HG03521 (cell line): ENCODE results near the gene DPH6.
"Not testable (repeated sequence)": the region's sequence is repeated elsewhere in the genome, so short reads cannot be mapped to it uniquely, and the experiment has no call there.

Experiments
- ATAC-seq: cut with Tn5 transposase; IDR thresholded peaks from one replicate; pipeline ENCODE4 v1.9.1; 2021; ENCODE audit warnings: mild to moderate bottlenecking, moderate library complexity; ENCODE audit not compliant: unreplicated experiment

The DPH6 gene

DNA sequence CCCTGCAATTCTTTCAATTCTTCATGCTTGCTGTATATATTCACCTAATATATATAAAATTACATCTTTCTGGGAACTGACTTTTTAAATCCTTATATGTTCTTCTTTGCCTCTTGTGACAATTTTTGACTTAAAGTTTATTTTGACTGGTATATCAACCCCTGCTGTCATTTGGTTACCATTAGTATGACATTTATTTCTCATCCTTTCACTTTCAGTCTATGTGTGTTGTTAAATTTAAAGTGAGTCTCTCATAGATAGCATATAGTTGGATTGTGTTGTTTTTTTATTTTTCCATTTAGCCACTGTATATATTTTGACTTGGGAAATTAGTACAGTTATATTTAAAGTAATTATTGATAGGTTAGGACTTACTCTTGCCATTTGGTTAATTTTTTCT lies 194.9 kb downstream of the DPH6 start:
- ATAC-seq = no peak

DNA sequence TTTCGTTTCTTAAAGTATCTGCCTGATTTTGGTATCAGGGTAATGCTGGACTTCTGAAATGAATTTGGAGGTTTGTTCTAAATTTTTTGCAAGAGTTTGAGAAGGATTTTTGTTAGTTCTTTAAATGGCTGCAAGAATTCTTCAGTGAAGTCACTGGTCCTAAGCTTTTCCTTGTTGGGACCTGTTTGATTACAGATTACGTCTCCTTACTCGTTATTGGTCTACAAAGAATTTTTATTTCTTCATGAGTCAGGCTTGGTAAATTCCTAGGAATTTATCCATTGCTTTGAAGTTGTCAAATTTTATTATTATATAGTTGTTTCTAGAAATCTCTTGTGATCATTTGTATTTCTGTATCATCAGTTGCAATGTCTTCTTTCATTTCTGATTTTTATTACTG lies 196.0 kb downstream of the DPH6 start:
- no peak for ATAC-seq

DNA sequence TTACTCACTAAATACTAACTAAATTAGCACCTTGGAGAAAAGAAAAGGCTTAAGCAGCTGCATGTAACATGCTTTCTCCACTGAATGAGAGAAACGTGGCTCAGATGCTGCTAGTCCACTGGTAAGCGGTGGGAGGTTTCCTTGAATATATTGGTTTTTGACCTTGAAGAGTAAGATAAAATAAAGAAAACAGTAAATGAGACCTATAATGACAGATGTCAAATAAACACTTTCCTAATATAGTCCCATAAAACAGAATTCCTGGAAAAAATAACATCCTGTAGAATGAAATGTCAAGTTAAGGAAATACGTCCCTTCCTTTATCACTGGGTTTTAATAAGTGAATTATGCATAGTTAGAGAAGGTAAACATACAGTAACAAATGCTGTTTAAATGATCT lies 215.0 kb downstream of the DPH6 start:
- no peak for ATAC-seq

DNA sequence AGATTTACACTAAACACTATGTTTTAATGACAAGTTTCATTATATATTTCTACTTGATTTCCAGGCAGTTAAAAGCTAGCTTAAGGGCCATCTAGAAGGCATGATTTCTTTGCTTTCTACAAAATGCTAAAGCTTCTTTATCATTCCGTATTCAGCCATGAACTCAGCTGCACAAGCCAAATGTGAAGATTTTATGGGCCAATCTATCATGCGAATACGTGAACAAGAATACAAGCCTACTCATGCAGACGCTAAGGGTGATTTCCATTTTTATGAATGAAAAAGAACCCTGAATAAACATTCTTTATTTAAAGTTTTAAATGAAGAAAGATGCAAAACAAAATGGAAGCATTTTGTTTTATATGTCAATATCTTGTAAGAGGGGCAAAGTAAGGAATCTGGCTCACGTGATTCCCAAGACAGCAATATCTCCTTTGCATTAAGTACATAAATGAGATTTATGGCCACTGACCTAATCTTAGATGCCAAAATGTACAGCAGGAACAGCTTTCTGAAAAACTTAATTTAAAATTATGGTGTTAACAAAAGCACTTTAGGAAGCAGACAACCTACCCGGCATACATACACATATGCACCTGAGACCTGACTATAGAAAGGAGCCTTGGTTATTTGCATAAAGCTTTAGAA lies 215.8 kb downstream of the DPH6 start:
- no peak for ATAC-seq

DNA sequence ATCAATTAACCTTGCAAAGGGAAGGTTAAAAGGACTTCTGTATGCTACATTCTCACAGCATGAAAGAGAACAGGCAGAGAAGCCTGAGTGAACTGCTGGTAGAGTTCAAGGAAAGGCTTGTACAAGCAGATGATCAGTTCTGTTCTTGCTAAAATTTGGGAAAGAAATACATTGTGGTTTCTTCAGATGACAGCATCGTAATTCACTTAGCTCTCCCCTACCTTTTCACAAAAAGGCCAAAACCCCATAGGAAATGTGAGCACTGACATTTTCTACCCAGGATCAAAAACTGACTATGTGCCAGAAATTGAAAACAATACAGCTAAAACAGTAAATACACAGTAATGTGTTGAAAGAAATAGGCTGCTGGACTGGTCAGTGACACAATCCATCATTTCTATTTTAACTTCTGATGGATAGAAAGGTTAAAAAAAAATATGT lies 216.4 kb downstream of the DPH6 start:
- no peak for ATAC-seq

DNA sequence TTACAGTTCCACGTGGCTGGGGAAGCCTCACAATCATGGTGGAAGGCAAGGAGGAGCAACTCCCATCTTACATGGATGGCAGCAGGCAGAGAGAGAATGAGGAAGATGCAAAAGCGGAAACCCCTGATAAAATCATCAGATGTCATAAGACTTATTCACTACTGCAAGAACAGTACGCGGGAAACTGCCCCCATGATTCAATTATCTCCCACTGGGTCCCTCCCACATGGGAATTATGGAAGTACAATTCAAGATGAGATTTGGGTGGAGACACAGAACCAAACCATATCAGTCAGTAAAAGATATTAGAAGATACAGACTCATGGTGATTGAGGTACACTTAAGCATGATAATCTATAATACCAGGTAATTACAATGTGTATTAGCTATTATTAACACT lies 217.1 kb downstream of the DPH6 start:
- not testable (repeated sequence) for ATAC-seq

DNA sequence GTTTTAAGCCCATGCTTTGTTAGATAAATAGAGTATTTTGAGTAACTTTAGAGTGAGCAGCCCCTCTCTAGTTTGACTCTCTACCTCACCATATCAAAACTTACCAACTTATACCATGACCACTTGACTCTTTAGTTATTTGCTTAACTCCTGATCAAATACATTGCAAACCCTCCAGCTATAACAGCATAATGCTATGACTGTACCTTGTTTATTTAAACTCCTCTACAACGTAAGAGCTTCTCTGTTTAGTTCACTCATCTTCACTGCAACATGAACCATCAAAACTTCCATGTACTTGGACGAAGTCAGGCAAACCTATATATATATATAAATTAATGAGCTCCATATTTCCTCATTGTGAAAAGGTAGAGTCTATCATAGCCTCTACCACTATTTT lies 218.2 kb downstream of the DPH6 start:
- no peak for ATAC-seq

DNA sequence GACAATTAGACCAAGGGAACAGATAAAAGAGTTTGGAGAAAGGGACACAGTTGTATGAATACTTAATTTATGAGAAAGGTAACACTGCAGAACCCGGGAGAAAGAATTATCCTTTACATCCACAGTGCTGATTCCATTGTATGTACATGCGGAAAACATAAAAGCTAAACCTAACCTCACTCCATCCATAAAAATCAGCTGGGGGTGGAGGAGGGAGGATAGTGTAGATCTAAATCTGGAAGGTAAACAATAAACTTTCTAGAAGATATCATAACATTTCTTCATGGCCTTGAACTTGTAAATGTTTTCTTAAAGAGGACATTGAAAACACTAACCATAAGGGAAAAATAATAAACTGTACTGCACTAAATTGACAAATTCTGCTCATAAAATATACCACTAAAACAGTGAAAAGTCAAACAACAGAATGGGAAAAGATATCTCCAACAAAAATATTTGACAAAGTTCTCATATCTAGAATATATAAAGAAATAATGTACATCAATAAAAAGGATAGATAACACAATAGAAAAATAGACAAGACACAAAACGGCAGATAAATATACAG lies 220.5 kb downstream of the DPH6 start:
- no peak for ATAC-seq

DNA sequence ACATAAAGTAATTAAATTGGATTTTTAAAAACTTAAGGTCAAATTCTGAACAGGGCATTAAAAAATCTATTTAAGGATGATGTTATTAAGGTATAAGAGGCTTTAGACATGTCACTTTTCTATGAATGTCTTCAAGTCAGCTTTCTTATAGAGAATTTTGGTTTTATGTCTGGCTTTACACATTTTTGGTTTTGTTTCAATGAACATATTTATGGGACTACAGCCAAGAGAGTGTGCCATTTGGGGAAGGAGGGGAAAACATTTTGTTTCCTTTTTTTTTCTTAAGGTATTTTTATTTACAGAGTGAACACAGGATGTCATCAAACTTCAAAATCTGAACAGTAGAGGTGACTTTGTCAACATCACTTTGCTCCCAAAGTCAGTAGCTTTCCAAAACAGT lies 222.8 kb downstream of the DPH6 start:
- ATAC-seq = no peak

DNA sequence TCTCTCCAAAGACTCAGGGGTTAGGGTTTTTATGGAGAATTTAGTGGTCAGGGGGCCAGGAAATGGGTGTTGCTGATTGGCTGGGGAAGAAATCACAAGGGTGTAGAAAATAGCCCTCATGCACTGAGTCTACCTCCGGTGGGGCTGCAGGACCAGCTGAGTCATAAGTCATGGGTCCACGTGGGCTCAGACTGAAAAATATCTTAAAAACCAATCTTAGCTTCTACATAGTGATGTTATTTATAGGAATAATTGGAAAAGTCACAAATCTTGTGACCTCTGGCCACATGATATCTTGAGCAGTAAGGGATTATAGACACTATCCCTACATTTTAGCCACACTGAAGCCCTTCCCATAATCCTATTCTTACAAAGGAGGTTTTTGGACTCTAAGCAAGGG lies 224.0 kb downstream of the DPH6 start:
- no peak for ATAC-seq

DNA sequence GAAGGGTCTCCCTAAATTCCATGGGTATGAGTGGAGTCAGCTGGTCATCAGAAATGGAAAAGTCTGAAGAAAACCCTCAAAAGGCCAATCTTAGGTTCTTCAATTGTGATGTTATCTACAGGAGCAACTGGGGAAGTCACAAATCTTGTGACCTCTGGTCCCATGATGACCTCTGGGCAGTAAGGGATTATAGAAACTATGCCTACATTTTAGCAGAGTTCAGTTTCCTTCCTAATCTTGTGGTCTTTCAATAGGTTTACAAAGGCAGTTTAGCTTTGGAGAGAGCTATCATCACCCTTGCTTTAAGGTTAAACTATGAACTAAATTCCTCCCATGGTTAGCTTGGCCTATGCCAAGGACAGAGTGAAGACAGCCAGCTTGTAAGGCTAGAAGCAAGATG lies 225.1 kb downstream of the DPH6 start:
- no peak for ATAC-seq
